PFSK-1 (cell line): ENCODE results near the gene THOC7.

Experiments used
- REST ChIP-seq, 2 experiments: IDR thresholded peaks; 2 replicates each; pipeline versions ENCODE4 v1.6.1 to v1.8.0; 2011 to 2012; ENCODE audit warnings: low read depth in 2 of 2, low read length in 2 of 2, control low read depth in 1 of 2, inconsistent platforms in 1 of 2, mild to moderate bottlenecking in 1 of 2, moderate library complexity in 1 of 2; ENCODE audit not compliant: insufficient read depth in 1 of 2
- SIN3A ChIP-seq: IDR thresholded peaks from 2 replicates; pipeline ENCODE4 v1.6.1; 2012; ENCODE audit warnings: mild to moderate bottlenecking, low read length, moderate library complexity, borderline replicate concordance; ENCODE audit not compliant: insufficient read depth

GRCh38 chr3:63911873-63912767 is 48.5 kb upstream of the THOC7 start, which contains the start of gene SCAANT1:
- no peak for TF ChIP-seq REST (IDR thresholded peaks at IDR 0.05; ENCODE audit: insufficient read depth in 1 of 2, low read depth in 2 of 2, low read length in 2 of 2)
- peak; percentile 56; the same call in 1 of the 2 replicates for TF ChIP-seq SIN3A
